HG02973 (cell line): Measurements from ENCODE around the gene CEACAM21.
A peak's percentile ranks its signal among the peaks of the same experiment; 100 is the strongest.

Experiments
- ATAC-seq: cut with Tn5 transposase; IDR thresholded peaks from one replicate; pipeline ENCODE4 v1.9.1; 2021; ENCODE audit warnings: moderate library complexity; ENCODE audit not compliant: unreplicated experiment

The CEACAM21 gene

GRCh38 chr19:41575998-41576397 lies at the start of gene CEACAM21:
Gene CEACAM21 (plus strand): TSS chr19:41576166. CDS start chr19:41576275, 109 bp downstream.
- peak; percentile 51 for ATAC-seq

- ATAC-seq: no peak
Observed at GRCh38 chr19:41527089-41527488, 48.9 kb upstream of the CEACAM21 start.

DNA sequence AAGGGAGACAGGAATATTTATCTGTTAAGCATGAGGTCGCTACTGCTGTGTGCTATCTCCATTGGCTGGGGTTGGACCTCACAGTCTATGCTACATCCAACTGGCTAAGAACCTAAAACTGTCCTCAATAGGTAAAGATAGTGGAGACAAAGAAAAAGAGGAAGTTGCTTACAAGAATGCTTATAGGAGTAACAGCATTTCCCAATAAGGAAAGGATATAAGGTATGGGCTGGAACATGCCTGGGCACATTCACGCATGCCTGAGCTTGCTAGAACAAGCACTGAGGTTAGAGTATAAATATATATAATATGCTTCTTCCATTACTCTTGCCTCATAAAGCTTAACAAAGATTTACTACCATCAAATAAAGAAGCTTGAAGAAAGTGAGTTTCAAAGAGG lies 47.9 kb upstream of the CEACAM21 start:
- ATAC-seq: no peak

DNA sequence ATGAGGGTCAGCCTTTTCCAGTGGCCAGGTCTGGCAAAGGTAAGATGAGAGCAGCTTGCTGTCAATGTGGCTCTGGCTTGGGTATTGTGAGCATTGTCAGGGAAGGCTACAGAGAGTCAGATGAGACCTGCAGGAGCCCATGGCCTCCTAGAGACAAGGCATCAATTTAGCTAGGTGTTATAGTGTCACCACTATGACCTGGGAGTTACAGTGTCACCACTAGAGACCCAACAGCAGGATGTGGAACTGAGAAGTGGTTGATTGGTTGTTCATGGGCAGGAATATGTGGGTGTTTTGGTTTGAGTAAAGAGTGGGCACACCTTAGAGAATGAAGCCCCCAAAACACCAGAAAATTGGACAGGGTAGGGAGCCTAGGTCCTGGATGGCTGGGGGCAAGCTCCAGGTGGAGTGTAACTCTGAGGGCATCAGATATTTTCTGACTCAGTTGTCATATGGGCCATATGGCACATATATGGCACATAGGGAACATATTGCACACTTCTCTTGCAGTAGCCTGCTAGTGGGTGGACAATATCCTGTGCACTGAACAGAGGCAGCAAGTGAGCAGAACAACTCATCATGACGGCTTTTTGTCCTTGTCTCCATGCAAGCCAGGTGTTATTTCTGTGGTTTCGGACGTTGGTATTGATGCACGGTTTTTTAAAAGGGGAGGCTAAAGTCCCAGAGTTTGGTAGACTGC lies 46.3 kb upstream of the CEACAM21 start:
- ATAC-seq: no peak

GRCh38 chr19:41530184-41530534 lies 45.8 kb upstream of the CEACAM21 start:
- ATAC-seq: no peak

GRCh38 chr19:41530761-41531301 lies 45.1 kb upstream of the CEACAM21 start:
- ATAC-seq: no peak

DNA sequence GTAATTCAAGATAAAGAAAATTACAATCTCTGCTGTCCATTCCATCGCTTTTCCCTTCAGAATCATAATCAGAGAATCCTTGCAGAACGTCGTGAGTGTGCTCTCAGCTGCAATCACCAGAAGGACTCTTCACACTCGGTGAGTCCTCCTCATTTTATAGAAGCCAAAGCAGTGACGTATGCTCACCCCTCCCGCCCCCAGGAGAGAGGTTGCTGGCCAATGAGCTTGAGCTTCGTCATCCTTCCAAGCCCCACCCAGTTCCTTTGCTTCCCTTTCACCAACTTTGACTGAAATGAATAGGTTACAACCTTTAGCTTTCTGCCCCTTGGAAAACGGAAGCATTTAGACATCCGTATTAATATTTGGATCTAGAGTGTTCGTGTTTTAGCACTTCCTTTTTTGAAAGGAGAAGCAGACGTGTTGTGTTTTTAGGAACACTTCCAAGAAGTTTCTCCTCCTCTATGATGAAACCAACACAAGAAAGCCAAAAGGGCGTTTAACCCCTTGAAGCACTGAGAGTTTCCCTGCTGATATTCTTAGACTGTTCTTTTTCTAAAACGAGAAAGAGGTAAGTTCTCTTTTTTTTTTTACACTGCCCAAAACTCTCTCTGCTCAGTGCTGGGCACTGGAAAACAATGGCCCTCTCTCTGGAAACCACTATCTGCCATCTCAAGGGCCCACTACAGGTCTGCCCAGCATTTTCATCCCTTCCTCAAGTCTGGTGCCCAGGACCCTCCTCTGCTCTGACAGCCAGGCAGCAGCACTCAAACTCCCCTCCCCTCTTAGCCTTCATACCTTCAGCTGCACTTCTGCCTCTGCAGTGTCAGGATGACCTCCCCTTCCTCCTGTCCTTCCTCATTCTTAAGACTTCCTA lies 44.3 kb upstream of the CEACAM21 start:
- ATAC-seq: peak; percentile 40

DNA sequence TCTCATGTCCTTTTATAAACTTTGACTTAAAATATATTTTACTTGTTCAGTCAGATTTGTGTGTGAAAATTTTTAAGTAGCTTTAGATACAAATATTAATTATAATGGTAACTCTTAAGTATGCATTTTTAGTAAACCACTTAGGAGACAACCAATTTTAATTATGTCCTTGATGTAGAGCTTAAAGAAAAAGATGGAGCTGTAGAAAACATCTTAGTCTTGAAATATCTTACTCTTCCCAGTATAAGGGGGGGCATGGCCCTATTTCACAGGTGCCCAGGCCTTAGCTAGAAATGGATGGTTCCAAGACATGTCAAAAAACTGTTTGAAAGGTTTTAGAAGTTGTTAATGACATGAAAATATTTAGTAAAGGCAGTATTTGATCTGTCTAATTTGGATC lies 43.4 kb upstream of the CEACAM21 start:
- no peak for ATAC-seq

DNA sequence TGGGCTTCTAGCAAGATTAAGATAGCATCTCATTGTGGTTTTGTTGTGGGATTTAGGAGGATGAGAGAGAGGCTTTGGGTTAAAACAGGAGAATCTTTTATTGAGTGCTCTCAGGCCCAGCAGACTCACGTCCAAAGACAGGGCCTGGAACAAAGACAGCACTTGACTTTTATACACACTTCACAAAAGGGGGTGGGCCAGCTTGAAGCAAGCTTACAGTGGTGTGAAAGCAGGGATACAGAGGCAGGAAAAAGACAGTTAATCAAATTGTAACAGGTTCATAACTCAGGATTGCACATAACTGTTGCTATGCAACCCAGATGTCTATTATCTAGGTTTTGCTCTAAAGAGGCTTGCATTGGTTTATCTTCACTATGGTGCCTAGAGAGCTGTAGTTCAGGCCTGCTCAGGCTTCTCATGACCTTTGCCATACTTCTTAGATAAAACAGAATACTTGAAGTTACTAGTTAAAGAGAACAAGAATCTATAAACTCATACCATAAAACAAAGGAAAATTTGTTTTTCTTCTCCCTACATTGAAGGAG lies 42.2 kb upstream of the CEACAM21 start:
- no peak for ATAC-seq

- peak; percentile 57 for ATAC-seq
Observed at GRCh38 chr19:41535029-41535622, 40.8 kb upstream of the CEACAM21 start.

GRCh38 chr19:41537789-41538188 lies 38.2 kb upstream of the CEACAM21 start:
- ATAC-seq: no peak

GRCh38 chr19:41540041-41540695 lies 35.8 kb upstream of the CEACAM21 start:
- no peak for ATAC-seq

DNA sequence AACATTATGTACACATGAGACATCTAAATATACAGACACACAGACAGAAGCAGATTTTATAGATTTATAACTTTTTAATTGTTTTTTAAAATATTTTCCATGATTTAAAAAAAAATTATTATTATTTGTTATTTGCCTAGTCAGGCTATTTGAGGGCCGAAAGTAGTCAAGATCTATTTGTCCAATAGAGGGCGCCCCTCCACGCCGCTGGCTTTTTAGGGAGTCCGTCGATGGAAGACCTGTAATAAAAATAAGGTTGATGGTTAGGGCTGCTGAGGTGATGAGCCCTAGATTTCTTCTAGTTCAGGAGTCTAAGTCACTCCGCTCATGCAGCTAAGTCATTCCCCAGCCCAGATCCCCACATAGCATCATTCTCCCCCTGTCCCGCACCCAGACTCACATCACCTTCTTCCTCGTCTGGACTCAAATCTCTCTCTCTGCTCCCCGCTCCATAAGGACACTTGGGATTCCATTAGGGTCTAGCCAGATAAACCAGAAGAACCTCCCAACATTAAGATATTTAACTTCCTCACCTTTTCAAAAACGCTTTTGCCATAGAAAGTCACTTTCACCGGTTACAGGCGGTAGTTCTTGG lies 33.9 kb upstream of the CEACAM21 start:
- no peak for ATAC-seq

DNA sequence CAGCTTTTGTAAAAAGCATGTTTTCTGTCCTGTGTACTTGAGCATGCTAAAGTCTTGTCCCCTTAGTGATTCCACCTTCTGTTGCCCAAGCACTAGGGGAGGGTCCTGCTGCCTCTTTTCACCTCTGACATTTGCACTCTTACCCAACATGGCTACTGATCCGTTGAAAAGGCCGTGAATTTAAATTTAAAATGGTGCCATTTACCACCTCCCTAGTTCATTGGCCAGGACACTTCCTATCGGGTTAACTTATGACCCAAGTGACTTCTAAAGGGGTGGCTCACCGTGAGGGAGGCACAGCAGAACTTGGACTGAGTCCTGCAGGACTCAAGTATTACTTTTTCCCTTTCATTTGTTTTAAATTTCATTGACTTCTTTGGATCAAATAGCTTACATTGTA lies 33.3 kb upstream of the CEACAM21 start:
- no peak for ATAC-seq

- no peak for ATAC-seq
Observed at GRCh38 chr19:41543582-41543981, 32.4 kb upstream of the CEACAM21 start.

- ATAC-seq: no peak
Observed at GRCh38 chr19:41545547-41545946, 30.4 kb upstream of the CEACAM21 start.

GRCh38 chr19:41546386-41546789 lies 29.6 kb upstream of the CEACAM21 start:
- no peak for ATAC-seq

DNA sequence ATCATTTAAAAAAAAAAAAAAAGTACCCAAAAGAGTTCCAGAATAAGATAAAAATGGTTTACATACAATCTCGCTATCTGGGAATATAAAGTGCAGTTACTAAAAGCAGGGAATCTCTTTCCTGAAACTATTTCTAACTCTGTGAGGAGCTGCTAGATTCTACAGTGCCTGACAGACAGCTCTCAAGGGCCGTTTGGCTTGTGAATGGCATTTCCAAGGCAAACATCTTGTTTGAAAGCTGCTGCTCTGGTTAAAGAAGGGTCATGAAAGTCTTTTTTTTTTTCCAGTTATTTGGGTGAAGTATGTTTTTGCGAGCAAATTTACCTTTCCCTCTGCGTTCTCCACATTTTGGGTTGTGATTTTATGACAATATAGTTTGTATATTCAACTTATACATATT lies 29.0 kb upstream of the CEACAM21 start:
- no peak for ATAC-seq

GRCh38 chr19:41547569-41547968 lies 28.4 kb upstream of the CEACAM21 start:
- no peak for ATAC-seq

DNA sequence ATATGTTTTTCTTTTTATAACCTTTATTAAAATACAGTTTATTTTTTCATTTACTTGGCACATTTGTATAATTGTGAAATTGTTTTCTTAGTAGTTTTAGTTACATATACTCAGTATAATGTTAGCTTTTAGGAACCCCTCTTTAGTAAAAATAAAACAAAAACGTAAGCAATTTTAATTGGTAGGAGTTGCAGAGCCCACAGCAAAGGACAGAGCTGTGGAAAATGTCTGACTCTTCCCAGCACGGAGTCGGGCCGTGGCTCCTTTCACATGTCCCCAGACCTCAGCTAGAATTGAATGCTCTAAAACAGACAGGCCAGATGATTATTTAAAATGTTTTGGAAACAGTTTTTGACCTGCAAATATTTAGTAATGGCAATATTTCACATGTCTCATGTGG lies 27.9 kb upstream of the CEACAM21 start:
- no peak for ATAC-seq
